ENCODE data around the gene EIF2B2. TPM values are rescaled to one million over a fixed set of nuclear protein-coding genes. Genes with fewer than 3 reads are reported as not detected.
A peak's percentile ranks its signal among the peaks of the same experiment; 100 is the strongest.

Gene EIF2B2
- total RNA-seq, 1 donor from 2014 or later: 45.0 TPM

- DNase-seq (ENCODE audit: extremely low spot score, unreplicated experiment): no peak
- TF ChIP-seq CTCF (conservative IDR thresholded peaks at IDR 0.05): no peak
- H3K4me3 Mint-ChIP-seq: no peak overlapping the region
- H3K36me3 Mint-ChIP-seq: no peaks in the 10 kb centered on the region
- peak overlapping the region; percentile 78 for H3K27ac Mint-ChIP-seq
- peaks cover 51% of the 10 kb centered on the region for H3K4me1 Mint-ChIP-seq (ENCODE audit: unreplicated experiment)
- H3K27me3 Mint-ChIP-seq: peaks cover 18% of the 10 kb centered on the region
- no peaks in the 10 kb centered on the region for H3K9me3 Mint-ChIP-seq
Observed at GRCh38 chr14:74979029-74979428, 23.7 kb upstream of the EIF2B2 start.

GRCh38 chr14:74979442-74980397, 23.0 kb upstream of the EIF2B2 start:
- no peak for DNase-seq (ENCODE audit: extremely low spot score, unreplicated experiment)
- Mint-ChIP-seq H3K4me1 (ENCODE audit: unreplicated experiment) (peaks cover 46% of the 10 kb centered on the region), H3K27me3 (peaks cover 16% of the 10 kb centered on the region), H3K4me3 (no peak overlapping the region), H3K36me3 (no peaks in the 10 kb centered on the region), H3K27ac (no peak overlapping the region), H3K9me3 (no peaks in the 10 kb centered on the region)
- TF ChIP-seq CTCF (conservative IDR thresholded peaks at IDR 0.05): no peak

DNA sequence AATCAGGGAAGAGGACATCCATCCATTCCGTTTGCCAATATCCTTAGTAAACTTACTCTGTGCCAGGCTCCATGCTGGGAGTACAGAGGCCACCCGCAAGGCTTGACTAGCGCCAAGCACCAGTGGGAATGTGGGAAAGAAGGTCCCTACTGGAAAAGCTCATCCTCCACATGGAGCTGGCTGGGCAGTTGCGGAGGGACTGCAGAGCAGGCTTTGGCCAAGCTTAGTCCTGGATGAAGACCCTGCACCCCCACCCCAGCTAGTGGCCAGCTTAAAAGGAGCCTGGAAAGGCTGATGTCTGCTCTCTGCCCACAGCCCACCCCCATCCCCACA, 22.4 kb upstream of the EIF2B2 start:
- H3K4me1 Mint-ChIP-seq (ENCODE audit: unreplicated experiment): peaks cover 46% of the 10 kb centered on the region
- H3K27ac Mint-ChIP-seq: no peak overlapping the region
- H3K9me3 Mint-ChIP-seq: no peaks in the 10 kb centered on the region
- no peak for DNase-seq (ENCODE audit: extremely low spot score, unreplicated experiment)
- H3K27me3 Mint-ChIP-seq: peaks cover 16% of the 10 kb centered on the region
- H3K4me3 Mint-ChIP-seq: no peak overlapping the region
- no peak for TF ChIP-seq CTCF (conservative IDR thresholded peaks at IDR 0.05)
- no peaks in the 10 kb centered on the region for H3K36me3 Mint-ChIP-seq

- TF ChIP-seq CTCF (conservative IDR thresholded peaks at IDR 0.05): peak; percentile 35
- no peak for DNase-seq (ENCODE audit: extremely low spot score, unreplicated experiment)
- no peaks in the 10 kb centered on the region for H3K9me3 Mint-ChIP-seq
- H3K4me3 Mint-ChIP-seq: no peak overlapping the region
- H3K27ac Mint-ChIP-seq: no peak overlapping the region
- H3K36me3 Mint-ChIP-seq: no peaks in the 10 kb centered on the region
- peaks cover 45% of the 10 kb centered on the region for H3K4me1 Mint-ChIP-seq (ENCODE audit: unreplicated experiment)
- peaks cover 16% of the 10 kb centered on the region for H3K27me3 Mint-ChIP-seq
Observed at GRCh38 chr14:74980731-74981461, 21.8 kb upstream of the EIF2B2 start.

DNA sequence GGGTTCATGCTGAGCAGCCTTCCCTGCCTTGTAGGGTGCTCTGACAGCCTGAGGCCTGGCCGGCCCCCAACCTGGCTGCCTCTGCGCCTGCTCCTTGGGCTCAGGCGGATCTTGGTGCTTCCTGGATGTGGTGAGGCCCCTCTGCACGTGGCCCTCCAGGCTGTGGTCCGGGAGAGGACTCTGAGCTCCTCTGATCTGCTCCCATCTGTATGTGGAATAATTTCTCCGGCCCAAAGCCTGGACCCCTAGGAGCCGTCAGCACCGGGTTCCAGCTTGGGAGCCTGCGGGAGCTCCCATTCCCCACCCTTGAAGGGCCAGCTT, 21.3 kb upstream of the EIF2B2 start:
- DNase-seq (ENCODE audit: extremely low spot score, unreplicated experiment): no peak
- TF ChIP-seq CTCF (conservative IDR thresholded peaks at IDR 0.05): no peak
- no peaks in the 10 kb centered on the region for H3K36me3 Mint-ChIP-seq
- H3K27ac Mint-ChIP-seq: no peak overlapping the region
- H3K4me1 Mint-ChIP-seq (ENCODE audit: unreplicated experiment): peaks cover 40% of the 10 kb centered on the region
- peaks cover 11% of the 10 kb centered on the region for H3K27me3 Mint-ChIP-seq
- H3K4me3 Mint-ChIP-seq: no peak overlapping the region
- H3K9me3 Mint-ChIP-seq: no peaks in the 10 kb centered on the region
